Liver (tissue), 3 donors: Measurements from ENCODE around the gene JMJD7.

Experiments
- GABPA ChIP-seq, 2 donors: IDR thresholded peaks in 1 of 2; conservative IDR thresholded peaks in 1 of 2; 2 replicates each; pipeline ENCODE4 v1.6.1; 2016; ENCODE audit warnings: antibody characterized with exemption in 2 of 2, mild to moderate bottlenecking in 1 of 2, moderate library complexity in 1 of 2
- NR2F2 ChIP-seq: IDR thresholded peaks from 2 replicates; pipeline ENCODE4 v1.6.1; 2016; ENCODE audit warnings: antibody characterized with exemption
- RAD21 ChIP-seq, 2 donors: IDR thresholded peaks; 2 replicates each; pipeline ENCODE4 v1.6.1; 2016; ENCODE audit warnings: antibody characterized with exemption in 2 of 2, mild to moderate bottlenecking in 2 of 2
- TAF1 ChIP-seq: conservative IDR thresholded peaks from 2 replicates; pipeline ENCODE4 v1.6.1; 2016; ENCODE audit warnings: antibody characterized with exemption, mild to moderate bottlenecking
- TF ChIP-seq, protein P1 (sequence below): IDR thresholded peaks from 2 replicates; pipeline ENCODE4 v1.6.1; 2016; ENCODE audit warnings: antibody characterized with exemption, mild to moderate bottlenecking
- TF ChIP-seq, protein P2 (sequence below): IDR thresholded peaks from 2 replicates; pipeline ENCODE4 v1.6.1; 2016; ENCODE audit warnings: antibody characterized with exemption
- TF ChIP-seq, protein P3 (sequence below): fragments of 150-350 bp; IDR thresholded peaks from 2 replicates; pipeline ENCODE4 v1.5.1; 2017; ENCODE audit warnings: improper control_type of control experiment, low read depth, low read length; ENCODE audit not compliant: missing input control
- donor health status: healthy.
- donor health status: healthy.

DNA sequence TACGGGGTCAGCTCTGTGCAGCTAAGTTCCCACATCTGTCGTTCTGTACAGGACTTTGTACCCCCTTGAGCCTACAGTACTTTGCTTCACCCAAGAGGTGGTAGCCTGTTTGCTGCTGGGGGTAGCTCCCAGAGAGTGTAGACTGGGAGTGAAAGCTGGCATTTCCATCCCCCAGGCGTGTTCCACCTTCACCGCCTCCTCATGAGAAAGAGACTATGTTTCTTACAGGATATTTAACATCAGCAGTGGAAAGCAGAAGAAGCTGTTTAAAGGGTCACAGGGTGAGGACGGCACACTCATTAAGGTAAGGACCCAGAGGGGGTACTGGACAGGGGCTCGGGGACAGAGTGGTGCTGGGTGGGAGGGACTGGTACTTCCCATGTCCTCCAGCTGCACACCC, 10.1 kb upstream of the JMJD7 start:
- TF ChIP-seq, protein P1, sequence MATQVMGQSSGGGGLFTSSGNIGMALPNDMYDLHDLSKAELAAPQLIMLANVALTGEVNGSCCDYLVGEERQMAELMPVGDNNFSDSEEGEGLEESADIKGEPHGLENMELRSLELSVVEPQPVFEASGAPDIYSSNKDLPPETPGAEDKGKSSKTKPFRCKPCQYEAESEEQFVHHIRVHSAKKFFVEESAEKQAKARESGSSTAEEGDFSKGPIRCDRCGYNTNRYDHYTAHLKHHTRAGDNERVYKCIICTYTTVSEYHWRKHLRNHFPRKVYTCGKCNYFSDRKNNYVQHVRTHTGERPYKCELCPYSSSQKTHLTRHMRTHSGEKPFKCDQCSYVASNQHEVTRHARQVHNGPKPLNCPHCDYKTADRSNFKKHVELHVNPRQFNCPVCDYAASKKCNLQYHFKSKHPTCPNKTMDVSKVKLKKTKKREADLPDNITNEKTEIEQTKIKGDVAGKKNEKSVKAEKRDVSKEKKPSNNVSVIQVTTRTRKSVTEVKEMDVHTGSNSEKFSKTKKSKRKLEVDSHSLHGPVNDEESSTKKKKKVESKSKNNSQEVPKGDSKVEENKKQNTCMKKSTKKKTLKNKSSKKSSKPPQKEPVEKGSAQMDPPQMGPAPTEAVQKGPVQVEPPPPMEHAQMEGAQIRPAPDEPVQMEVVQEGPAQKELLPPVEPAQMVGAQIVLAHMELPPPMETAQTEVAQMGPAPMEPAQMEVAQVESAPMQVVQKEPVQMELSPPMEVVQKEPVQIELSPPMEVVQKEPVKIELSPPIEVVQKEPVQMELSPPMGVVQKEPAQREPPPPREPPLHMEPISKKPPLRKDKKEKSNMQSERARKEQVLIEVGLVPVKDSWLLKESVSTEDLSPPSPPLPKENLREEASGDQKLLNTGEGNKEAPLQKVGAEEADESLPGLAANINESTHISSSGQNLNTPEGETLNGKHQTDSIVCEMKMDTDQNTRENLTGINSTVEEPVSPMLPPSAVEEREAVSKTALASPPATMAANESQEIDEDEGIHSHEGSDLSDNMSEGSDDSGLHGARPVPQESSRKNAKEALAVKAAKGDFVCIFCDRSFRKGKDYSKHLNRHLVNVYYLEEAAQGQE, result no peak
- TF ChIP-seq, protein P2, sequence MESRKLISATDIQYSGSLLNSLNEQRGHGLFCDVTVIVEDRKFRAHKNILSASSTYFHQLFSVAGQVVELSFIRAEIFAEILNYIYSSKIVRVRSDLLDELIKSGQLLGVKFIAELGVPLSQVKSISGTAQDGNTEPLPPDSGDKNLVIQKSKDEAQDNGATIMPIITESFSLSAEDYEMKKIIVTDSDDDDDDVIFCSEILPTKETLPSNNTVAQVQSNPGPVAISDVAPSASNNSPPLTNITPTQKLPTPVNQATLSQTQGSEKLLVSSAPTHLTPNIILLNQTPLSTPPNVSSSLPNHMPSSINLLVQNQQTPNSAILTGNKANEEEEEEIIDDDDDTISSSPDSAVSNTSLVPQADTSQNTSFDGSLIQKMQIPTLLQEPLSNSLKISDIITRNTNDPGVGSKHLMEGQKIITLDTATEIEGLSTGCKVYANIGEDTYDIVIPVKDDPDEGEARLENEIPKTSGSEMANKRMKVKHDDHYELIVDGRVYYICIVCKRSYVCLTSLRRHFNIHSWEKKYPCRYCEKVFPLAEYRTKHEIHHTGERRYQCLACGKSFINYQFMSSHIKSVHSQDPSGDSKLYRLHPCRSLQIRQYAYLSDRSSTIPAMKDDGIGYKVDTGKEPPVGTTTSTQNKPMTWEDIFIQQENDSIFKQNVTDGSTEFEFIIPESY, result no peak
- TF ChIP-seq, protein P3, sequence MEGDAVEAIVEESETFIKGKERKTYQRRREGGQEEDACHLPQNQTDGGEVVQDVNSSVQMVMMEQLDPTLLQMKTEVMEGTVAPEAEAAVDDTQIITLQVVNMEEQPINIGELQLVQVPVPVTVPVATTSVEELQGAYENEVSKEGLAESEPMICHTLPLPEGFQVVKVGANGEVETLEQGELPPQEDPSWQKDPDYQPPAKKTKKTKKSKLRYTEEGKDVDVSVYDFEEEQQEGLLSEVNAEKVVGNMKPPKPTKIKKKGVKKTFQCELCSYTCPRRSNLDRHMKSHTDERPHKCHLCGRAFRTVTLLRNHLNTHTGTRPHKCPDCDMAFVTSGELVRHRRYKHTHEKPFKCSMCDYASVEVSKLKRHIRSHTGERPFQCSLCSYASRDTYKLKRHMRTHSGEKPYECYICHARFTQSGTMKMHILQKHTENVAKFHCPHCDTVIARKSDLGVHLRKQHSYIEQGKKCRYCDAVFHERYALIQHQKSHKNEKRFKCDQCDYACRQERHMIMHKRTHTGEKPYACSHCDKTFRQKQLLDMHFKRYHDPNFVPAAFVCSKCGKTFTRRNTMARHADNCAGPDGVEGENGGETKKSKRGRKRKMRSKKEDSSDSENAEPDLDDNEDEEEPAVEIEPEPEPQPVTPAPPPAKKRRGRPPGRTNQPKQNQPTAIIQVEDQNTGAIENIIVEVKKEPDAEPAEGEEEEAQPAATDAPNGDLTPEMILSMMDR, result no peak
- TF ChIP-seq NR2F2, result no peak
- no peak for TF ChIP-seq RAD21 (IDR thresholded peaks at IDR 0.05)
- no peak for TF ChIP-seq TAF1
- no peak for TF ChIP-seq GABPA (IDR thresholded peaks at IDR 0.05 in 1 of 2, conservative IDR thresholded peaks at IDR 0.05 in 1 of 2)
